Prostate gland (tissue), 2 donors: ENCODE data around the gene MT4.

ENCODE experiments used
- POLR2A ChIP-seq: fragments of 450-650 bp; IDR thresholded peaks from one replicate; pipeline ENCODE4 v1.6.1; 2016; ENCODE audit warnings: antibody characterized with exemption, mild to moderate bottlenecking
- TF ChIP-seq, protein P1 (sequence below), 4 experiments: fragments of 200-600 bp in 2 of 4; fragments of 450-650 bp in 2 of 4; sonication (generic) in 2 of 4; IDR thresholded peaks; 1 replicate in 3 of 4; 2 replicates in 1 of 4; pipeline ENCODE4 v1.5.1; 2016 to 2019; ENCODE audit warnings: antibody characterized with exemption in 4 of 4, mild to moderate bottlenecking in 2 of 4, moderate library complexity in 2 of 4

- TF ChIP-seq, protein P1, sequence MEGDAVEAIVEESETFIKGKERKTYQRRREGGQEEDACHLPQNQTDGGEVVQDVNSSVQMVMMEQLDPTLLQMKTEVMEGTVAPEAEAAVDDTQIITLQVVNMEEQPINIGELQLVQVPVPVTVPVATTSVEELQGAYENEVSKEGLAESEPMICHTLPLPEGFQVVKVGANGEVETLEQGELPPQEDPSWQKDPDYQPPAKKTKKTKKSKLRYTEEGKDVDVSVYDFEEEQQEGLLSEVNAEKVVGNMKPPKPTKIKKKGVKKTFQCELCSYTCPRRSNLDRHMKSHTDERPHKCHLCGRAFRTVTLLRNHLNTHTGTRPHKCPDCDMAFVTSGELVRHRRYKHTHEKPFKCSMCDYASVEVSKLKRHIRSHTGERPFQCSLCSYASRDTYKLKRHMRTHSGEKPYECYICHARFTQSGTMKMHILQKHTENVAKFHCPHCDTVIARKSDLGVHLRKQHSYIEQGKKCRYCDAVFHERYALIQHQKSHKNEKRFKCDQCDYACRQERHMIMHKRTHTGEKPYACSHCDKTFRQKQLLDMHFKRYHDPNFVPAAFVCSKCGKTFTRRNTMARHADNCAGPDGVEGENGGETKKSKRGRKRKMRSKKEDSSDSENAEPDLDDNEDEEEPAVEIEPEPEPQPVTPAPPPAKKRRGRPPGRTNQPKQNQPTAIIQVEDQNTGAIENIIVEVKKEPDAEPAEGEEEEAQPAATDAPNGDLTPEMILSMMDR (IDR thresholded peaks at IDR 0.05): no peak
- no peak for TF ChIP-seq POLR2A
Measured at GRCh38 chr16:56518425-56518824, 46.4 kb upstream of the MT4 start.
